ENCODE measurements around the gene DENND1A.

DNA sequence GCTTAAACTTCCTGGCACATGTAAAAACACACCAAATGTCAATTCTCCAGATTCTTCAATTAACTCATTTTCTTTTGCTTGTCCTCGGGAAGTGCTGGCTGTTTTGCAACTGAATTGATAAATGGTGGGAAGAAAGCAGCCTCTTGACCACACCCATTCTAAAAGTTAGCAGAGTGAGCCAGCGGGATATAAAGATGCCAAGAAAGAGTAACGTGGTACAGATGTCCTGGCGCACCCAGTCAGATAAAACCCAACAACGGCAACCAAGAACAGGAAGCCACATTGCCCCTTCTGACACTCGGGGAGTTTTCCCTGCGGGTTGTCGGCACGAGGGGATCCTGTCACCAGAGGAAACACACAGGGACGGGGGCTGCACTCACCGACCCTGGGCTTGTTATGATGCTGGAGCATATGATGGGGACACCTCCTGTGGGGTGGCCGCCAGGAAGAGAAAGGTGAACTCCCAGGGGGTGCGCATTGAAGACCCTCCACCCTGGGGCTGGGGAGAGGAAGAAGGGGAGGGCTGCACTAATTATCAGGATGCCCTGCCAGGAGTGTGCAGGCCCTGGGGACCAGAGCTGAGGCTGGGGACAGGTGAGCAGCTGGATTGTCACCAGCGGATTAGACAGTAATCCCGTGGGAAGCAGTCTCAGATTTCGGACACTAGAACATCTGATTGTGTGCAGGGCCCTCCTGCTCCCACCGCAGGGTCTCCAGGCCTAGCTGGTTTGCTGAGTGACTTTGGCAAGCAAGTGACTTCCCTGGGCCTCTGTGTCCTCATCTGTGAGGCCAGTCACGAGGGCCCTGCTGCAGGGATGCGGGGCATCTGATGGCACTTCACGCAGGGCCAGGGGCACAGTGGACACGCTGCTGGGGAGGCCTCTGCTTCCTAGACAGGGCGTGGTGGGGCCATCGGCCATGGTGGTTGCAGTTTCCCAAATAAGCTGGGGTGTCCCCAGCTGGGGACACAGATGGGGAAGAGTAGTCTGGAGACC lies 514.7 kb downstream of the DENND1A start:
- TF ChIP-seq POLR2A (IDR thresholded peaks at IDR 0.05; ENCODE audit: low read length) (no peak), GATA1 (IDR thresholded peaks at IDR 0.05; ENCODE audit: low read depth, low read length) (no peak)
